ENCODE results near the gene LHFPL4. TPM values are rescaled to one million over a fixed set of nuclear protein-coding genes. Genes with fewer than 3 reads are reported as not detected.
"Not testable (repeated sequence)": the region's sequence is repeated elsewhere in the genome, so short reads cannot be mapped to it uniquely, and the experiment has no call there.

Gene LHFPL4
- total RNA-seq: 48.4 TPM

- peak; percentile 11 for DNase-seq
These were observed at the start of gene LHFPL4 for GRCh38 chr3:9553021-9553947. Gene LHFPL4, minus strand, starts transcription at chr3:9553822. Its CDS starts 1,143 bp downstream, at chr3:9552679.

GRCh38 chr3:9602620-9603019 is 49.0 kb upstream of the LHFPL4 start:
- no peak for DNase-seq

GRCh38 chr3:9601006-9601581 is 47.5 kb upstream of the LHFPL4 start:
- not testable (repeated sequence) for DNase-seq

- DNase-seq: no peak
These were observed 47.0 kb upstream of the LHFPL4 start for GRCh38 chr3:9600597-9600996.

- DNase-seq: no peak
These were observed 45.3 kb upstream of the LHFPL4 start for GRCh38 chr3:9598783-9599387.

- no peak for DNase-seq
These were observed 42.3 kb upstream of the LHFPL4 start for GRCh38 chr3:9595877-9596276.

GRCh38 chr3:9591781-9592180 is 38.2 kb upstream of the LHFPL4 start:
- DNase-seq: not testable (repeated sequence)

- no peak for DNase-seq
These were observed 36.7 kb upstream of the LHFPL4 start for GRCh38 chr3:9590282-9590791.

- no peak for DNase-seq
These were observed 30.2 kb upstream of the LHFPL4 start for GRCh38 chr3:9583792-9584191.

GRCh38 chr3:9583371-9583770 is 29.7 kb upstream of the LHFPL4 start:
- no peak for DNase-seq

GRCh38 chr3:9582332-9582731 is 28.7 kb upstream of the LHFPL4 start:
- DNase-seq: no peak

GRCh38 chr3:9581742-9582141 is 28.1 kb upstream of the LHFPL4 start:
- DNase-seq: no peak

- no peak for DNase-seq
These were observed 15.4 kb upstream of the LHFPL4 start for GRCh38 chr3:9569054-9569453.

GRCh38 chr3:9565316-9565715 is 11.7 kb upstream of the LHFPL4 start:
- DNase-seq: no peak

GRCh38 chr3:9563851-9564250 is 10.2 kb upstream of the LHFPL4 start:
- no peak for DNase-seq

GRCh38 chr3:9560056-9560455 is 6.4 kb upstream of the LHFPL4 start:
- DNase-seq: not testable (repeated sequence)

- DNase-seq: no peak
These were observed 409 bp upstream of the LHFPL4 start for GRCh38 chr3:9553948-9554513.

- no peak for DNase-seq
These were observed 1.2 kb downstream of the LHFPL4 start for GRCh38 chr3:9552252-9552999.

- DNase-seq: no peak
These were observed 2.6 kb downstream of the LHFPL4 start for GRCh38 chr3:9550999-9551398.

GRCh38 chr3:9549600-9549999 is 4.0 kb downstream of the LHFPL4 start:
- DNase-seq: no peak

- no peak for DNase-seq
These were observed 4.6 kb downstream of the LHFPL4 start for GRCh38 chr3:9548991-9549390.

- no peak for DNase-seq
These were observed 11.4 kb downstream of the LHFPL4 start for GRCh38 chr3:9542182-9542581.

Data from occipital lobe (tissue), 2 donors.